ENCODE measurements around the gene EXOG. TPM values are rescaled to one million over a fixed set of nuclear protein-coding genes. Genes with fewer than 3 reads are reported as not detected.
A peak's percentile ranks its signal among the peaks of the same experiment; 100 is the strongest.

Gene EXOG
- total RNA-seq, 6 donors from 2014 or later: 10.0 to 34.6 (median 13.2) TPM

DNA sequence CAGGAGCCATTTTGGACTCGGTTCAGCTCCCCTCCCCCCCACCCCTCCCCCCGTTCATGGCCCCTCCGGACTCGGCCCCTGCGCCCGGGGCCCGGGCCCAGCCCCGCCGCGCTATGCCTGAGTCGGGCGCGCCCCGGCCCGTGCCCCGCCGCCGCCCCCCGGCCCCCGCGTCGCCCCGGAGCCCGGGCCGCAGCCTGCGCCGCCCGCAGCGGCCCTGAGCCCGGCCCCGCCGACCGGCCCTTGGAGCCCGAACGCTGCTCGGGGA lies 42.3 kb upstream of the EXOG start:
- peak overlapping the region; percentile 81 to 97 (median 91) for H3K4me3 ChIP-seq
- peaks cover 25 to 52% (median 39%) of the 10 kb centered on the region in 4 donors for H3K4me1 ChIP-seq
- peak overlapping the region; percentile 81 to 94 (median 84) for H3K27ac ChIP-seq
- H3K36me3 ChIP-seq: no peaks in the 10 kb centered on the region
- WGBS, 2 donors: no CpG with 5 or more reads among the region's 36 CpGs
- TF ChIP-seq POLR2AphosphoS5 (IDR thresholded peaks at IDR 0.05) (no peak), EP300 (IDR thresholded peaks at IDR 0.05) (no peak), POLR2A (IDR thresholded peaks at IDR 0.05) (no peak)
- TF ChIP-seq, protein P1, sequence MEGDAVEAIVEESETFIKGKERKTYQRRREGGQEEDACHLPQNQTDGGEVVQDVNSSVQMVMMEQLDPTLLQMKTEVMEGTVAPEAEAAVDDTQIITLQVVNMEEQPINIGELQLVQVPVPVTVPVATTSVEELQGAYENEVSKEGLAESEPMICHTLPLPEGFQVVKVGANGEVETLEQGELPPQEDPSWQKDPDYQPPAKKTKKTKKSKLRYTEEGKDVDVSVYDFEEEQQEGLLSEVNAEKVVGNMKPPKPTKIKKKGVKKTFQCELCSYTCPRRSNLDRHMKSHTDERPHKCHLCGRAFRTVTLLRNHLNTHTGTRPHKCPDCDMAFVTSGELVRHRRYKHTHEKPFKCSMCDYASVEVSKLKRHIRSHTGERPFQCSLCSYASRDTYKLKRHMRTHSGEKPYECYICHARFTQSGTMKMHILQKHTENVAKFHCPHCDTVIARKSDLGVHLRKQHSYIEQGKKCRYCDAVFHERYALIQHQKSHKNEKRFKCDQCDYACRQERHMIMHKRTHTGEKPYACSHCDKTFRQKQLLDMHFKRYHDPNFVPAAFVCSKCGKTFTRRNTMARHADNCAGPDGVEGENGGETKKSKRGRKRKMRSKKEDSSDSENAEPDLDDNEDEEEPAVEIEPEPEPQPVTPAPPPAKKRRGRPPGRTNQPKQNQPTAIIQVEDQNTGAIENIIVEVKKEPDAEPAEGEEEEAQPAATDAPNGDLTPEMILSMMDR (IDR thresholded peaks at IDR 0.05): no peak
- DNase-seq (no peak), ATAC-seq (ENCODE audit: low FRiP score in 2 of 2) (no peak)
- no peaks in the 10 kb centered on the region for H3K9me3 ChIP-seq
- no peaks in the 10 kb centered on the region for H3K27me3 ChIP-seq

DNA sequence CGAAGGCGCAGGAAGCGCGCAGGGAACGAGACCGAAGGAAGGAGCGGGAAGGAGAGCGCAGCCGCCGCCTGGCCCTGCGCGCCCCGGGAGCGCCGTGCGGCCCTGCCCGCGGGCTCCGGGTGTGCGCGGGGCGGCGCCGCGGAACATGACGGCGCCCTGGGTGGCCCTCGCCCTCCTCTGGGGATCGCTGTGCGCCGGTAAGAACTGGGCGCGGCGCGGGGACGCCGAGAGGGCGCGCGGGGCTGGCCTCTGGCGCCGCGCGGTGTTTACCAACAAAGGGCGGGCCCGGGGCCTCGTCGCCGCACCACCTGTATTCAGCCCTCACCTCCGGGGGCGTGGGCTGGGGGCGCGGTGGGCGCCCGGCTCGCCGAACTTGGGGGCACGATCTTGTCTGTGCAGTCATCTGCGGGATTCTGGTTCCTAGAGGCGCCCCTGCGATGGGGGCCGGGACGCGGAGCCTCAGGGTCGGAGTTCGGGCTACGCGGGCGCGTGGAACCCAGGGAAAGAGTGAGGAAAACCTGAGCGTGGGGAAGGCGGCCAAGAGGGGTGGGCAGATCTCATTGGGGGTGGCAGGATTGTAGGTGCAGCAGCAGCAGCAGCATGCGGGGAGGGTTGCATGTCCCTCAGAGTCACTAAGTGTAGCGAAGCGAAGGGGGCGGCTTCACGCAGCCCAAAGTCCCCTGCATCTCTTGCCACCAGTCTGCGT lies 41.8 kb upstream of the EXOG start:
- ATAC-seq (ENCODE audit: low FRiP score in 2 of 2) (peak in 1 of 2 donors; percentile 51), DNase-seq (peak in 1 of 2 donors; percentile 91)
- H3K27me3 ChIP-seq: no peaks in the 10 kb centered on the region
- H3K4me1 ChIP-seq: peaks cover 30 to 56% (median 44%) of the 10 kb centered on the region in 4 donors
- H3K27ac ChIP-seq: peak overlapping the region; percentile 81 to 94 (median 84)
- peak overlapping the region; percentile 81 to 97 (median 91) for H3K4me3 ChIP-seq
- TF ChIP-seq, protein P1 (IDR thresholded peaks at IDR 0.05): peak in 1 of 6 experiments; percentile 20
- TF ChIP-seq POLR2A (IDR thresholded peaks at IDR 0.05): peak in 2 of 4 donors; percentile 60 to 64
- no peak for TF ChIP-seq POLR2AphosphoS5 (IDR thresholded peaks at IDR 0.05)
- 0% methylated on average over 7 to 24 of the region's 78 CpGs for WGBS, 2 donors
- no peaks in the 10 kb centered on the region for H3K9me3 ChIP-seq
- H3K36me3 ChIP-seq: no peaks in the 10 kb centered on the region

DNA sequence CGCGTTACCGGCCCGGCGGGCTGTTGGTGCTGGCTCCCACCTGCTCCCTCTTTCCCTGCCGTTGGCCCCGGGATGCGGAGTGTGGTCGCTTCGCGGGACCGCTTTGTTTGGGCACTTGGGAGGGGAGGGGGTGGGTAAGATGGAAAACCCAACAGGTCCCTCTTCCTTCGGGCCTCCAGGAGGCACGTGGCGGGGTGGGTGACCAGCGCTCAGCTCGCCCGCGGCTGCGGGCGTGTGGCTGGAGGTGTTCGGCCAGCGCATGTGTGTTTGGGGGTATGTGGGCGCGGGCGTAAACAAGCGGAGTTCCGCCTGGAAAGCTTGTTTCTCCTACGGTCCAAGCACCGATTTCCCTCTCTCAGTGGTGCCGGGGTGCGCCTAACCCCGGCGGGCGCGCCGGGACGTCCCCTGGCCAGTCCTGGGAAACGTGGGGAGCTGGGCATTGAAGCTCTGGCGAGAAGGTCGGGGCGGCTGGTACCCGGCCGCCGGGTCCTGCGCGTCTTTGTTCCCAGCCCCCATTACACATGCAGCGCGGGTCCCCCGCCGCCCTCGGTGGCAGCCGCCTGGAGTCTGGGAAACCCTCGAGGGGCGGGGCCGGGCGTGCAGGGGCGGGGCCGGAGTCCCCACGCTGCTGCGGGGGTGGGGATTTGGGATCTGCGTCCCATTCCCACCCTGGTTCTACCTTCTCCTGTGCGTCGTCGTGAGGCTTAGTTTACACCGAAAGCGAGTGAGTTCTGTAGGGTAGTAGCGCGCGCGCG lies 41.1 kb upstream of the EXOG start:
- Histone ChIP-seq H3K27me3 (no peaks in the 10 kb centered on the region), H3K27ac (peak overlapping the region; percentile 81 to 94 (median 84)), H3K4me1 (peaks cover 35 to 63% (median 48%) of the 10 kb centered on the region in 4 donors), H3K36me3 (no peaks in the 10 kb centered on the region), H3K4me3 (peak overlapping the region; percentile 81 to 97 (median 91)), H3K9me3 (no peaks in the 10 kb centered on the region)
- WGBS, 2 donors: 0% methylated on average over 21 to 30 of the region's 72 CpGs
- peak; percentile 53 to 72 for ATAC-seq (ENCODE audit: low FRiP score in 2 of 2)
- TF ChIP-seq, protein P1 (IDR thresholded peaks at IDR 0.05): no peak
- peak in 1 of 4 donors; percentile 44 for TF ChIP-seq POLR2A (IDR thresholded peaks at IDR 0.05)
- peak in 1 of 2 donors; percentile 39 for TF ChIP-seq POLR2AphosphoS5 (IDR thresholded peaks at IDR 0.05)
- peak; percentile 85 to 96 for DNase-seq

DNA sequence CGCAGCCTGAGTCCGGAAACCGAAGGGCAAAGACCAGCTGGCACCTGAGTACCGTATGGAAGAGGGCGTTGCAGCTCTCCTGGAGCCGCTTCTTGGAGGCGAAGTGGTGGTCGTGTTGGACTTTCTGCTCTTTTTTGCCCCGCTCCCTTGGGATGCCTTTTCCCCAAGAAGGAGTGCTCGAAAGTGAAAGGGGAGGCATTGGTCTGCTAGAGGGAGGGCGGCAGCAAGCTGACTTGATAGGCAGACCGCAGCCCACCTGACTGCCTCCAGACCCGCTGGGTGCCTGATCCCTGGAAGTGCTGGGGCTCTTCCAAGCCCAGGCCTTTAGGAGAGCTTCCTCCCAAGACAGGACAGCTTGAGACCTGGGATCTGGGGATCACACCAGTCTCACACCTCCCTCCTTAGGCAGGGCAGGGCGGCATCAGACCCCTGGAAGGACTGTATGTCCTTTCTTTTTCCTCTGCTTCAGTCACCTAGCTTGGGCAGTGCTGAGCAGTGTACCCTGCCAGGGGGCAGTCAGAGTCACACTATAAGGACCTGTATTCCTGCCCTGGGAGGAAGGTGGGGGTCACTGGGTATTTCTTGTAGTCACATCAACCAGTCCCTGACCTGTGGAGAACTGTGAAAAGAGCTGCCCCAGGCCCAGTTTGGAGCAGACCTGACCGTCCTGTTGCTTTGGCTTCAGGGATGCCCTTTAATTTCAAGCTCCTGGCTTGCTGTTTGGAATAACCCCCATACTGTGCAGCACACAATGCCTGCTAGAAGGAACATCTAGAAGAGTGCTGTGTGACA lies 40.3 kb upstream of the EXOG start:
- peak in 1 of 2 donors; percentile 59 for DNase-seq
- Histone ChIP-seq H3K4me1 (peaks cover 41 to 68% (median 51%) of the 10 kb centered on the region in 4 donors), H3K9me3 (no peaks in the 10 kb centered on the region), H3K4me3 (peak overlapping the region; percentile 81 to 97 (median 91)), H3K27me3 (no peaks in the 10 kb centered on the region), H3K36me3 (no peaks in the 10 kb centered on the region), H3K27ac (peak overlapping the region; percentile 81 to 94 (median 84))
- ATAC-seq (ENCODE audit: low FRiP score in 2 of 2): no peak
- WGBS, 2 donors: 13 to 29% methylated on average over 5 to 15 of the region's 15 CpGs
- TF ChIP-seq EP300 (IDR thresholded peaks at IDR 0.05) (no peak), POLR2AphosphoS5 (IDR thresholded peaks at IDR 0.05) (no peak), POLR2A (IDR thresholded peaks at IDR 0.05) (peak in 1 of 4 donors; percentile 43)
- TF ChIP-seq, protein P1 (IDR thresholded peaks at IDR 0.05): no peak

Data from upper lobe of left lung (tissue), 6 donors.